ENCODE results near the gene MYMX.
"Not testable (repeated sequence)": the region's sequence is repeated elsewhere in the genome, so short reads cannot be mapped to it uniquely, and the experiment has no call there.

Gene MYMX

DNA sequence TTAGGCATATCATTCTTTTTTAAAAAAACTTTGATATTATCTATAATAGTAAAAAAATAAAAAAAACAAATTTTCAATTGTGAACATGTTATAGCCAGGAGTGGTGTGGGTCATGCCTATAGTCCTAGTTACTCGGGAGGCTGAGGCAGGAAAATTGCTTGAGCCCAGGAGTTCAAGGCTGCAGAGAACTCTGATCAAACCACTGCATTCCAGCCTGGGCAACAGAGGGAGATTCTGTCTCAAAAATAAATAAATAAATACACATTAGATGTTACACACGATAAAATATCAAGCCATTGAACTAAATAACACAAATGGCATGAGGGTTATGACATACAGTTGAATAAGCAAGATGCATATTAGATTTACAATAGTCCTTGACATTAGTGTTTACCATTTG, 27.9 kb upstream of the MYMX start:
- DNase-seq = no peak

DNA sequence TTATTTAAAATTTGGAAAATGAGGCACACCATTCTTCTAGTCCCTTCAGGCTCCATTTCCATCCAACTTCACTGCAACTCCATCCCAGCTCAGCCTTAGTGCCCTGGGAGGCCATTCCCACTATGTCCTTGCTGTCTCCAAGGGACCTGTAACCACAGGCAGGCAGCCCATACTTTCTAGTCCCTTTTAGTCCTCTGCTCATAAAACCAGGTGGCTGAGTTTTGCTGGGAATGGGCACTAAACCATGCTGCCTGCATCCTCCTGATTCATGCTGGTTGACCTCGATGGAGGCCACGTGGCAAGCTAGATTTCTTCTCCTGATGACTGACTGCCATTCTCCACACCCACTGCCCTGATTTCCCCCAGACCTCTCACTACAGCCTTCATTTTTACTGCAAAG, 27.5 kb upstream of the MYMX start:
- DNase-seq = no peak

DNA sequence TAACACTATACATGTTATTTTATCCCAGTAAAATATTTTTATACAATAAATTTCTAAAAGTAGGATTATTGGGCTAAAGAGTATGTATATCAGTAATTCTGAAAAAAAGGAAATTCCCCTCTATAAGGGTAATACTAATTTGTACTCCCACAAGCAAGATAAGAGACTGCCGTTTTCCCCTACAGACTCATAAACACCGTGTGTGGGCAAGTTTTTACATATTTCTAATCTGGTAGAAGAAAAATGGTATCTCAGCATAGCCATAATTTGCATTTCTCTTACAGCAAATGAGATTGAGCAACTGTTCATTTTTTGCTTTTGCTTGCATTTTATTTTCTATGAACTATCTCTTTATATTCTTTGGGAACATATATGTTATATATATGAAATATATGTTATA, 26.0 kb upstream of the MYMX start:
- no peak for DNase-seq

DNA sequence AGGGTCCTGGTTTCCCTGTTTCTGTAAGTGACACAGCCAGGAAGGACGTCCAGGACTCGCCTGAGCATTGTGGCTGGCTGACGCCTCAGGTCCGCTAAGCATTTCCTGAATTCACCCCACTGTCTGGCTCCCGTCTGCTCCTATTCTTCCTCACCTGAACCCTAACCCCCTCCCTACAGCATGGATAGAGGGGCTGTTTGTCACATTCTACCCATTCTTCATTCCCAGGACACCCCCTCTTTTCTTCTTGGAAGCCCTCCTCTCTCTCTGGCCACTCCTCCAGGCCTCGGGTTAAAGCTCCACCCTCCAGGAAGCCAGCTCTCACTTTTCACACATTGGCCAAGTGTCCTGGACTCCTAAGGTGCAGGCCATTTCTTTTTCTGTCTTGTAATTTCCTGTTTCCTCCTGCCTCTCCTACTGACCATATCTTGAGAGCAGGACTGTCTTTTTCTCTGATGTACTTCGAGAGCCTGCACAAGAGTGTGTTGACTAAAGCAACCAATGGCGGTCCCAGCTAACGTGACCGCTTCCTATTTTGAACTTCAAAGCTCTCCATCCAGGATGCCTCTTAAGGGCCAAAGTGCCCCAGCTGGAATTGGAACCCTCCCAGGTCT, 24.2 kb upstream of the MYMX start:
- no peak for DNase-seq

DNA sequence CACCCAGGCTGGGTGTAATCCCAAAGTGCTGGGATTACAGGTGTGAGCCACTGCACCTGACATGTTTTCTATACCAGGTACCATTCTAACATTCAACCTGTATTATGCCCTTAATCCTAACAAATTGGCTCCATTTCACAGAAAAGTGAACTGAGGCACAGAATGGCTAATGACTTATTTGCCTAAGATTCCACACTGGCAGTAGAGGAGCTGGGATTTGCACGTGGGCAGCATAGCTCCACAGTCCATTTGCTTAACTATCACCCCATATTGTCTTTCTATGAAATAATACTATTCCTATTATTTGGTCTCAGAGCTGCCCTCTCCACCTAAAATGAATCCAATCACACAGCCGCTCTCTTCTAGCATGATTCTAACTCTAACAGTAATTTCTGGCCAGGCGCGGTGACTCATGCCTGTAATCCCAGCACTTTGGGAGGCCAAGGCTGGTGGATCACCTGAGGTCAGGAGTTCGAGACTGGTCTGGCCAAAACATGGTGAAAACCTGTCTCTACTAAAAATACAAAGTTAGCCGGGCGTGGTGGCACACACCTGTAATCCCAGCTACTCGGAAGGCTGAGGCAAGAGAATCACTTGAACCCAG, 23.3 kb upstream of the MYMX start:
- DNase-seq = no peak

DNA sequence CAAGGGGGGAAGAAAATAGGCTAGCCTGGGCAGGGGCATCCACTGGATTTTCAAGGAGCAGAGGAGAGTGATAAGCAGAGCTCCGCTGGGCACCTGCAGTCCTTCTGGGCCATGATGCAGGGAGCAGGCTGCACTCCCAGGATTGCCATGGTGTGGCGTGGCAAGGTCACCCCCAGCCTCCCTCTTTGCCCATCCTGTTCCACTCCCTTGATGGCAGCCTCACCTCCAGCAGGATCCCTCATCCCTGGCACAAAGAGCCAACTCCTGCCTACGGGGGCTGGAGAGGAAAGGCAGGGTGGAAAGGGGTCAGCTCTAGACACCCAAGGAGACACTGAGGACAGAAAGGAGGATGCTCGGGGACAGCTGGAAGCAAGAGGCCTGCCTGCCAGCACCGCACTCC, 22.4 kb upstream of the MYMX start:
- no peak for DNase-seq

DNA sequence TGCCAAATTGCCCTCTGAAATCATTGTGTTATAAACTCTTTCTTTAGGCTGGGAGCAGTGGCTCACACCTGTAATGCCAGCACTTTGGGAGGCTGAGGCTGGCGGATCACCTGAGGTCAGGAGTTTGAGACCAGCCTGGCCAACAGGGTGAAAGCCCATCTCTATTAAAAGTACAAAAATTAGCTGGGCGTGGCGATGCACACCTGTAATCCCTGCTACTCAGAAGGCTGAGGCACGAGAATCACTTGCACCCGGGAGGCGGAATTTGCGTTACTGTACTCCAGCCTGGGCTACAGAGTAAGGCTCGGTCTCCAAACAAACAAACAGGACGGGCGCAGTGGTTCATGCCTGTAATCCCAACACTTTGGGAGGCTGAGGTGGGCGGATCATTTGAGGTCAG, 20.4 kb upstream of the MYMX start:
- not testable (repeated sequence) for DNase-seq

DNA sequence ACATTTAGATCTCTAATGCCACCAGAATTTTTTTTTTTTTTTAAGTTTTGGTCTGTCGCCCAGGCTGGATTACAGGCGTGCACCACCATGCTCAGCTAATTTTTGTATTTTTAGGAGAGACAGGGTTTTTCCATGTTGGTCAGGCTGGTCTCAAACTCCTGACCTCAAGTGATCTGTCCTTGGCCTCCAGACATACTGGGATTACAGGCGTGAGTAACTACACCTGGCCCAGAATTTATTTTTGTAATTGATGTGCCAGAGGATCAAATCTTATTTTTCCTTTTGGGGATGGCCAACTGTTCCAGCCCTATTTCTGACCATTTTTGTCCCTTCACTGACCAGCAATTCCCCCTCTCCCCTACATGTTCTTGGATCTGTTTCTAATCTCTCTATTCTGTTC, 18.0 kb upstream of the MYMX start:
- no peak for DNase-seq

DNA sequence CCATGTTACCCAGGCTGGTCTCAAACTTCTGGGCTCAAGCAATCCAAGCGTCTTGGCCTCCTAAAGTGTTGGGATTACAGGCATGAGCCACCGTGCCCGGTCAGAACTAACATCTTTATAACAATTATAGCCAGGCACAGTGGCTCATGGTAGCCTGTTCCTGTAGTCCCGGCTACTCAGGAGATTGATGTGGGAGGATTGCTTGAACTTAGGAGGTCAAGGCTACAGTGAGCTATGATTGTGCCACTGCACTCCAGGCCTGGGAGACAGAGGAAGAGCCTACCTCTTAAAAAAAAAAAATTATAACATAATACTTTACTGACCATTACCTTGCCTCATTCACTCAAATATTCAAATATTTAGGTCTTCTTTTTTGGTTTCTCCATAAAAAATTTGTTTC, 16.8 kb upstream of the MYMX start:
- DNase-seq = no peak

DNA sequence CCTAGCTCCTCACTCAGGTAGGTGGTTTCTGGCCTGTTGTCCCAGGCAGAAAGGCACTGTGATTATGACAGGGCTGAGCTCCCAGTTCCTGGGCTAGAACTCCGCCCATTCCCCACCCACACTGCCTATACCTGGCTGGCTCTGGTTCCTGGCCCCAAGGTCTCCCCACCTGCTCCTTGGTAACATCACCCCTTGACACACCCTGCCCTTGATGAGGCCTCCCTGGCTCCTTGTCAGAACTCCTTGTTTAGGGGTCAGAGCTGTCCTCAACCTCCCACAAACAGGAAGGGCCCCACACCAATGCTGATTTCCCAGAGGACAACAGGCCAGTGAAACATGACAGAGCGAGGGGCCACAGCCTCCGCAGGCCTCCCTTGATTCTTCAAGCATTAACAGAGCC, 15.5 kb upstream of the MYMX start:
- no peak for DNase-seq

DNA sequence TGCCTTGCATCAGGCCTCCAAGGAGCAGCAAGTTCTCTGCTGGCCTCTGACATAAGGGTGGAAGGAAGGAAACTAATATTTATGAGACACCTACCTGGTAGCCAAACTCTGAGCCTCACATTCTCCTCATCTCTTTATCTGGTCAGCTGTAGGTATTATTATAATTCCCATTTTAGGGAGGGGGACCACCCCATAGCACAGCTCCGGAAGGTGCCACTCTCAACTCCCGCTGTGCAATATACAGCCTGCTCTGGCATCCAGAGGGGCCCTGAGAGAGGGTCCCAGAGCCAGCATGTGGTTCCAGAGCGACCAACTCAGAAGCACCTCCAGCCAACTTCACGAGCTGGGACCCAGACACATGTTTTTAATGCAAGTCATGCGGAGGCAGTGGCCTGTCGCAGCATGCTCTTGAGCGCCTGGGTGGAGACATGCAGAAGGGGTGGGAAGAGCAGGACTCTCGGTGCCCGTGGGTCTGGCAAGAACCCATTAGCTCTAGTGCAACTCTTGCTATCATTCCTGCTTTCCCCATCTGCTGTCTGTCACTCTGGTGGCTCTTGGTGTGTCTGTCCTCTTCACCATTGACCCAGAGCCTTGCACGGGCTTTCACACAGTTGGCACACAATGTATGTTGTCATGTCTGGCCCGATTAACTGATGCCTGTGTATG, 15.0 kb upstream of the MYMX start:
- DNase-seq = no peak

DNA sequence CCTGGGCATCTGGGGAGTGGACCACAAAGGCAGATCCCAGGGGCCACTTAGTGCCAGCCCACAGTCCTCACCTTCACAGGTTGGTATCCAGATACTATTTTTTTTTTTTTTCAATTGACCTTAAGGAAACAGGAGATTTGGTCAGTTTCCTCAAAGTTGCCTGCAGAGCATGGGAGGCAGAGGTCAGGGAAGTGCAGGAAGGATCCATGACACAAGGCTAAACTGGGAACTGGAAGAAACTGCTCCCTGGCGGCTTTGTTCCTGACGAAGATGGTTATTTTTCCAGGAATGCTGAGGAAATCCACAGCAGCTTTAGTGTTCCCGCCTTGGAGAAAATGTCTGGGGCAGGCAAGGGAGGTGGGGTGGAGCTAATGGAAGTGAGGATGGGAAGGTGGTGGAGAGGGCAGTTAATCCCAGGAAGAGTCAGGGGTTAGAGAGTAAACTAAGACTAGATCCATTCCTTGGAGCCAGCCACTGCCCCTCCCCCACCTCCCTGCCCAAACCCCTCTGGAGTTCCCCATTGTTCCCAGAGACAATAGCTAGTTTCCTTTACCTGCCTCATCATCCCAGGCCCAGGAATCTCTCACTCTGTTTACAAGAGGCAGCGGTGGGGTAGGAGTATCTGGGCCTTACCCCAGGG, 14.3 kb upstream of the MYMX start:
- no peak for DNase-seq

DNA sequence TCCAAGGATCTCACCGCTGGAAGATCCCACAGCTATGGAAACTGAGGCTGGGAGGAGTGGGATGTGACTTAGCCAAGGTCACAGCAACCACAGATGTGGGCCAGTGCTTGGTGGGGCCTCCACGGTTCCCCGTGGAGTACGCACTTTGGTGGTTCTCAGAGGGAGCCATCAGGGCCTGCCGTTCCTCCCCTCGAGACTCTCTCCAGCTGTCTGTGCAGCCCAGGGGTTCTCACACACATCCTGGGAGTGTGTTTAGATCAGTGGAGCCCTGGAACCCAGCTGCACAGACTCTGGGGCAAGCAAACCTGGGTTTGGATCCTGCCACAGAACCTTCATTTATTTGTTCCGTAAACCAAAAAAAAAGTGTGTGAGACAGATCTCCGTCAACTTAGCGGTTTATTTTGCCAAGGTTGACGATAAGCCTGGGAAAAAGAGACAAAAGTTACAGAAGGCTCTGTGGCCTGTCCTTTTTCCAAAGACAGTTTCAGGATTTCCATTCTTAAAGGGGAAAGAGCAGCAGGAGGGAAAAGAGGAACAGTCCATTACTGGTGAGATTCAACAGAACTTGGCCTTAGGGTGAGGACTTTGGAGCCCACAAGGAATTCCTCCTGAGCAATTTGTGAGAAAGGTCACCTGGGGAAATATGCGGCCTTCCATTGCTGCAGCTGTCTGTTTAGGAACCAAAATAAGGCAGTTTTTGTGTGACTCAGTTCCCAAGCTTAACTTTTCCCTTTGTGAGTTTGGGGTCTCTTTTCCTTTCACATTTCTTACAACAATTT, 13.6 kb upstream of the MYMX start:
- DNase-seq = no peak

DNA sequence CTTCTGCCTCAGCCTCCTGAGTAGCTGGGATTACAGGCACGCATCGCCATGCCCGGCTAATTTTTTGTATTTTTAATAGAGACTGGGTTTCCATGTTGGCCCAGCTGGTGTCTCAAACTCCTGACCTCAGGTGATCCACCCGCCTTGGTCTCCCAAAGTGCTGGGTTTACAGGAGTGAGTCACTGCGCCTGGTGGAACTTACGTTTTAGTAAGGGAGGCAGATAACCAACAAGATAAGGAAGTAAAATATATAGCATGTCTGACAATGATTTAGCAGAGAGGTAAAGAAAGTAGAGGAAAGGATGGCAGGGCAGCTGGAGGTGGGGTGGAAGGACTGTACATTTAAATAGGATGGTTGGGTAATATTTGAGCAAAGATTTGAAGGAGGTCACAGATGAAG, 12.8 kb upstream of the MYMX start:
- no peak for DNase-seq

DNA sequence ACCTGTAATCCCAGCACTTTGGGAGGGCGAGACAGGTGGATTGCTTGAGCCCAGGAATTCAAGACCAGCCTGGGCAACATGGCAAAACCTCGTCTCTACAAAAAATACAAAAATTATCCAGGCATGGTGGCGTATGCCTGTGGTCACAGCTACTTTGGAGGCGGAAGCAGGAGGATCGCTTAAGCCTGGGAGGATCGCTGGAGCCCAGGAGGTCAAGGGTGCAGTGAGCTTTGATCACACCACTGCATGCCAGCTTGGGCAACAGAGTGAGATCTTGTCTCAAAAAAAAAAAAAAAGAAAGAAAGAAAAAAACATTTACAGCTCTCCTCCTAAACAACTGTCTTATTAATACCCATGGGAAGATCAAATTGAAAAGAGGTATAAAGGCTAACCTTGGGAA, 8.8 kb upstream of the MYMX start:
- no peak for DNase-seq

DNA sequence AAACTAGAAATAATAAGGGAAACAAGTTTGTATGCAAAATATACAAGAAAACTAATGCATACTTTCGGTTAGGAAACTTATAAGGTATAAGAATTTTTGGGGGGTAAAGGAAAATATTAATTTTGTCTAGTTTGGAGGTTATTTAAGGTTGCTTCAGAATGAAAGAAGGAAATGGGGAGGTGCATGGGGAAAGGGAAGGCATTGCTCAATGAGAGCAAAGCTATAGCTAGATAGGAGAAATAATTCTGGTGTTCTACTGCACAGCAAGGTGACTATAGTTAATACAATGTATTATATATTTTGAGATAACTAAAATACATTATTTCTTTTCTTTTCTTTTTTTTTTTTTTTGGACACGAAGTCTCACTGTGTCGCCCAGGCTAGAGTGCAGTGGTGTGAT, 5.4 kb upstream of the MYMX start:
- DNase-seq = no peak

DNA sequence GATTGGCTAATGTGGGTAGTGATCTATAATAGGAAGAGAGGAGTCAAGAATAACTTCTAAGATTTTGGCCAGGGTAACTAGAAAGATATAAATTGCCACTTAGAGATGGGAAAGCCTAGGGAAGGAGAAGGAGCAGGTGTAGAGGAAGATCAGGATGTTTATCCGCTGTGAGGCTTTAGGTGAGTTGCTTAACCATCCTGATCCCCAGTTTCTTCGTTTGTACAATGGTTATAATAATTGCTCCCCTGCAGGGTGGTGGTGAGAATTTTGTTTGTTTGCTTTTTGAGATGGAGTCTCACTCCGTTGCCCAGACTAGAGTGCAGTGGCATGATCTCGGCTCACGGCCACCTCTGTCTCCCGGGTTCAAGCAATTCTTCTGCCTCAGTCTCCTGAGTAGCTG, 2.4 kb upstream of the MYMX start:
- no peak for DNase-seq

DNA sequence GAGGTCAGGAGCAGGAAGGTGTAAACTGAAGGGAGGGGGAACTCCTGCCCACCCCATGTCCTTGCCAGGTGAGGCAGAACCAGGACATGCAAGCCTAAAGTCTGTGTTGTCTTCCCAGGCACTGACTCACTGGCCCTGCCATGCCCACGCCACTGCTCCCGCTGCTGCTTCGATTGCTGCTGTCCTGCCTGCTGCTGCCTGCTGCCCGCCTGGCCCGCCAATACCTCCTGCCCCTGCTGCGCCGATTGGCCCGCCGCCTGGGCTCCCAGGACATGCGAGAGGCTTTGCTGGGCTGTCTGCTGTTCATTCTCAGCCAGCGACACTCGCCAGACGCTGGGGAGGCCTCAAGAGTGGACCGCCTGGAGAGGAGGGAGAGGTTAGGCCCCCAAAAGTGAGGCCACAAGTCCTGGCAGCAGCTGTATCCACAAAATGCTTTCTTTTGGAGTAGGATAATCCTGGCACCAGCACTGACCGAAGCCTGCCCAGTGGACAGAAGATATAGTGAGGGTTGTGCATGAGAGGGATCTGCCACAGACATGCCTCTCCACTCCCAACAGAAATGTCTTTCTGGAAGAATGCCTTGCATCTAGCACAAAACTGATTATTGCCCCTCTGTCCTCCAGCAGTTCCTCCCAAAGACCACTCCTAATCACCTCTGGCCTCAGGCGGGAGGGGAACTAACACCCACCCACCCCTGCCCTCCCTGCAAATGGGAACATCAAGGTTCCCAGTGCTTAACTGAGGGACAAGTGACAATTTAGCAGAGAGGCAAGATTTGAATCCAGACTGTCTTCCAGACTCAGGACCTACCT, 812 bp downstream of the MYMX start:
- DNase-seq = no peak

DNA sequence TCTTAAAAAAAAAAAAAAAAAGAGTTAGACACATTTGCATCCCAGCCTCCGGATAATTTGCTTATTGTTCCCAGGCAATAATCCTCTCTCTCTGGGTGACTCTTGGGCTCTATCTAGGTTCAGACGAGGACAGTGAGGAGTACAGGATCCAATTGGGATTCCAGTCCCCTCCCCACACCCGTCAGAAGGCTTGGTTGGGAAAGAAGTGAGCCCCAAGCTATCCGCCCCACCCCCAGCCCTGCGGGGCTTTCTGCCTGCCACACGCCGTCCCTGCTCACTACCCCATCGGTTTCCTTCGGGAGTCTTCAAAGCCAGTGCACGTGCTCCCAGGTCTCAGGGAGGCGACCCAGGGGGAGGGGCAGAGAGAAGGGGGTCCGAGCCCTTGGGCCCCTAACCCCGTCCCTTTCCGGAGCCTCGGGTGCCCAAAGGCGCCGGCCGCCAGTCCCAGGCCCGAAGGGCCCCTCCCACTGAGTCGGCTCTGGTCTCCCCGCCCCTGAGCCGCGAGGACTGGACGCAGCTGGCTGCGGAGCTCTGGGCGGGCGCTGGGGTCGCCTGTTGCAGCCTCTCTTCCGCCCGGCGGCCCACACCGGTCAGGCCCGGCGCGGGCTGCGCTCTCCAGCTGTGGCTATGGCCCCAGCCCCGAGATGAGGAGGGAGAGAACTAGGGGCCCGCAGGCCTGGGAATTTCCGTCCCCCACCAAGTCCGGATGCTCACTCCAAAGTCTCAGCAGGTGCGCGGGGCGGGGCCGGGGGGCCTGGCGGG, 2.5 kb downstream of the MYMX start:
- no peak for DNase-seq

DNA sequence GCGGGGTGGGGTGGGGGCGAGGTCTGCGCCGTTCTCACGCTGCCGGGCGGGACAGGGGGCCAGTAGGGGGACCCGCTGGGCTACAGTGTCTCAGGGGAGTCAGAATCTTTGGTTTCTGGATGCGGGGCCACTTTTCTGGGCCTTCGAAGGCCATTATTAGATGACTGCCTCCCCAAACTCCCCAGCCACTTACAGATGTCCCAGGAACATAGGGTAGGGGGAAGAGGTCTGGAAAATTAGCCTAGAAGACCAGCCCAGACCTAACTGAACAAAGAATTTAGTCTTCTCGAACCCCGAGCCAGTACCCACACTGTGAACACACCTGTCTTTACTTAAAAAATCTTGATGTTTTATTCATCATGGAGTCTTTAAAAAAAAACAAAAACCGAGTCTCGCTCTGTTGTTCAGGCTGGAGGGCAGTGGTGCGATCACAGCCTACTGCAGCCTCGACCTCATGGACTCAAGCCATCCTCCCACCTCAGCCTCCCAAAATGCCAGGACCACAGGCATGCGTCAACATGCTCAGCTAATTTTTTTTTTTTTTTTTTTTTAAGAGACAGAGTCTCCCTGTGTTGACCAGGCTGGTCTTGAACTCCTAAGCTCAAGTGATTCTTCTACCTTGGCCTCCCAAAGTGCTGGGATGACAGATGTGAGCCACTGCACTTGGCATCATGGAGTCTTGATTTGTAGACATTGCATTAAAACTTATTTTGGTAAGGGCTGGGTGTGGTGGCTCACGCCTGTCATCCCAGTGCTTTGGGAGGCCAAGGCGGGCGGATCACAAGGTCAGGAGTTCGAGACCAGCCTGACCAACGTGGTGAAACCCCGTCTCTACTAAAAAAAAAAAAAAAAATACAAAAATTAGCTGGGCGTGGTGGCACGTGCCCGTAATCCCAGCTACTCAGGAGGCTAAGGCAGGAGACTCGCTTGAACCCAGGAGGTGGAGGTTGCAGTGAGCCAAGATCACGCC, 3.4 kb downstream of the MYMX start:
- no peak for DNase-seq

DNA sequence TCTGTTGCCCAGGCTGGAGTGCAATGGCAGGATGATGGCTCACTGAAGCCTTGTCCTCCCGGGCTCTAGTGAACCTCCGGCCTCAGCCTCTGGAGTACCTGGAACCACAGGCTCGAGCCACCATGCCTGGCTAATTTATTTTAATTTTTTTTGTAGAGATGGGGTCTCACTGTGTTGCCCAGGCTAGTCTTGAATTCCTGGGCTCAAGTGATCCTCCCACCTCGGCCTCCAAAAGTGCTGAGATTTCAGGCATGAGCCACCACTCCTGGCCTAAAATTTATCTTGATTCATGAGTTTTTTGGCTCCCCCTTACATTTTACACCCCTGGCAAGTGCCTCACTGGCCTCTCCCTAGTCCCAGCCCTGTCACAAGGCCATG, 4.2 kb downstream of the MYMX start:
- no peak for DNase-seq

All from activated effector memory CD4-positive, alpha-beta T cell treated with Interleukin-2 at 50 U/mL for 16 hours (primary cell).